ENCODE measurements around the gene GSTO2.
A peak's percentile ranks its signal among the peaks of the same experiment; 100 is the strongest.

Gene GSTO2

GRCh38 chr10:104326991-104327610, 58.1 kb downstream of the GSTO2 start:
- Histone ChIP-seq H3K27ac (ENCODE audit: low read depth, low read length) (peak overlapping the region; percentile 100), H3K36me3 (ENCODE audit: insufficient read depth, low read length) (peaks cover 5% of the 10 kb centered on the region; the same call in 1 of the 2 replicates), H3K27me3 (ENCODE audit: insufficient read depth, low read length) (no peaks in the 10 kb centered on the region), H2AFZ (ENCODE audit: low read length, unreplicated experiment) (no peak overlapping the region), H3K79me2 (ENCODE audit: control insufficient read depth, insufficient read depth, low read length, unreplicated experiment) (peaks cover 86% of the 10 kb centered on the region), H3K4me1 (ENCODE audit: control insufficient read depth, insufficient read depth, low read length, unreplicated experiment) (peaks cover 88% of the 10 kb centered on the region), H3K4me3 (ENCODE audit: low read depth, low read length) (peak overlapping the region; percentile 55)

GRCh38 chr10:104327745-104328645, 59.0 kb downstream of the GSTO2 start:
- H3K27me3 ChIP-seq (ENCODE audit: insufficient read depth, low read length), result no peaks in the 10 kb centered on the region
- H3K4me3 ChIP-seq (ENCODE audit: low read depth, low read length), result peak overlapping the region; percentile 55
- H3K79me2 ChIP-seq (ENCODE audit: control insufficient read depth, insufficient read depth, low read length, unreplicated experiment), result peaks cover 86% of the 10 kb centered on the region
- H2AFZ ChIP-seq (ENCODE audit: low read length, unreplicated experiment), result no peak overlapping the region
- peak overlapping the region; percentile 100 for H3K27ac ChIP-seq (ENCODE audit: low read depth, low read length)
- peaks cover 5% of the 10 kb centered on the region; the same call in 1 of the 2 replicates for H3K36me3 ChIP-seq (ENCODE audit: insufficient read depth, low read length)
- H3K4me1 ChIP-seq (ENCODE audit: control insufficient read depth, insufficient read depth, low read length, unreplicated experiment), result peaks cover 88% of the 10 kb centered on the region

GRCh38 chr10:104328646-104328895, 59.6 kb downstream of the GSTO2 start:
- Histone ChIP-seq H3K36me3 (ENCODE audit: insufficient read depth, low read length) (peaks cover 5% of the 10 kb centered on the region; the same call in 1 of the 2 replicates), H3K27me3 (ENCODE audit: insufficient read depth, low read length) (no peaks in the 10 kb centered on the region), H3K79me2 (ENCODE audit: control insufficient read depth, insufficient read depth, low read length, unreplicated experiment) (peaks cover 86% of the 10 kb centered on the region), H2AFZ (ENCODE audit: low read length, unreplicated experiment) (no peak overlapping the region), H3K27ac (ENCODE audit: low read depth, low read length) (peak overlapping the region; percentile 100), H3K4me3 (ENCODE audit: low read depth, low read length) (peak overlapping the region; percentile 55), H3K4me1 (ENCODE audit: control insufficient read depth, insufficient read depth, low read length, unreplicated experiment) (peaks cover 88% of the 10 kb centered on the region)

GRCh38 chr10:104328896-104329710, 60.1 kb downstream of the GSTO2 start:
- peak overlapping the region; percentile 55 for H3K4me3 ChIP-seq (ENCODE audit: low read depth, low read length)

GRCh38 chr10:104329735-104330134, 60.8 kb downstream of the GSTO2 start:
- Histone ChIP-seq H3K4me1 (ENCODE audit: control insufficient read depth, insufficient read depth, low read length, unreplicated experiment) (peaks cover 94% of the 10 kb centered on the region), H3K79me2 (ENCODE audit: control insufficient read depth, insufficient read depth, low read length, unreplicated experiment) (peaks cover 86% of the 10 kb centered on the region), H3K27me3 (ENCODE audit: insufficient read depth, low read length) (no peaks in the 10 kb centered on the region), H3K36me3 (ENCODE audit: insufficient read depth, low read length) (peaks cover 3% of the 10 kb centered on the region; the same call in 1 of the 2 replicates), H2AFZ (ENCODE audit: low read length, unreplicated experiment) (no peak overlapping the region), H3K4me3 (ENCODE audit: low read depth, low read length) (peak overlapping the region; percentile 55), H3K27ac (ENCODE audit: low read depth, low read length) (peak overlapping the region; percentile 100)

More at GRCh38 chr10:104328896-104329710, 60.1 kb downstream of the GSTO2 start:
- H3K36me3 ChIP-seq (ENCODE audit: insufficient read depth, low read length), result peaks cover 3% of the 10 kb centered on the region; the same call in 1 of the 2 replicates
- peak overlapping the region; percentile 100 for H3K27ac ChIP-seq (ENCODE audit: low read depth, low read length)
- H2AFZ ChIP-seq (ENCODE audit: low read length, unreplicated experiment), result no peak overlapping the region
- peaks cover 88% of the 10 kb centered on the region for H3K4me1 ChIP-seq (ENCODE audit: control insufficient read depth, insufficient read depth, low read length, unreplicated experiment)
- no peaks in the 10 kb centered on the region for H3K27me3 ChIP-seq (ENCODE audit: insufficient read depth, low read length)
- H3K79me2 ChIP-seq (ENCODE audit: control insufficient read depth, insufficient read depth, low read length, unreplicated experiment), result peaks cover 86% of the 10 kb centered on the region

GRCh38 chr10:104330168-104331110, 61.5 kb downstream of the GSTO2 start:
- peaks cover 86% of the 10 kb centered on the region for H3K79me2 ChIP-seq (ENCODE audit: control insufficient read depth, insufficient read depth, low read length, unreplicated experiment)

GRCh38 chr10:104331208-104331838, 62.3 kb downstream of the GSTO2 start:
- H3K4me1 ChIP-seq (ENCODE audit: control insufficient read depth, insufficient read depth, low read length, unreplicated experiment), result peaks cover 97% of the 10 kb centered on the region
- H3K27me3 ChIP-seq (ENCODE audit: insufficient read depth, low read length), result no peaks in the 10 kb centered on the region
- H3K4me3 ChIP-seq (ENCODE audit: low read depth, low read length), result peak overlapping the region; percentile 55
- no peak overlapping the region for H2AFZ ChIP-seq (ENCODE audit: low read length, unreplicated experiment)
- H3K36me3 ChIP-seq (ENCODE audit: insufficient read depth, low read length), result peaks cover 6% of the 10 kb centered on the region; the same call in 1 of the 2 replicates
- H3K27ac ChIP-seq (ENCODE audit: low read depth, low read length), result peak overlapping the region; percentile 100
- peaks cover 86% of the 10 kb centered on the region for H3K79me2 ChIP-seq (ENCODE audit: control insufficient read depth, insufficient read depth, low read length, unreplicated experiment)

More at GRCh38 chr10:104330168-104331110, 61.5 kb downstream of the GSTO2 start:
- Histone ChIP-seq H3K27me3 (ENCODE audit: insufficient read depth, low read length) (no peaks in the 10 kb centered on the region), H3K36me3 (ENCODE audit: insufficient read depth, low read length) (peaks cover 3% of the 10 kb centered on the region; the same call in 1 of the 2 replicates), H3K4me3 (ENCODE audit: low read depth, low read length) (peak overlapping the region; percentile 55), H2AFZ (ENCODE audit: low read length, unreplicated experiment) (no peak overlapping the region), H3K27ac (ENCODE audit: low read depth, low read length) (peak overlapping the region; percentile 100), H3K4me1 (ENCODE audit: control insufficient read depth, insufficient read depth, low read length, unreplicated experiment) (peaks cover 98% of the 10 kb centered on the region)

GRCh38 chr10:104332243-104333031, 63.5 kb downstream of the GSTO2 start:
- Histone ChIP-seq H3K4me3 (ENCODE audit: low read depth, low read length) (peak overlapping the region; percentile 10; the same call in 1 of the 2 replicates), H3K4me1 (ENCODE audit: control insufficient read depth, insufficient read depth, low read length, unreplicated experiment) (peaks cover 85% of the 10 kb centered on the region), H3K79me2 (ENCODE audit: control insufficient read depth, insufficient read depth, low read length, unreplicated experiment) (peaks cover 86% of the 10 kb centered on the region), H3K27ac (ENCODE audit: low read depth, low read length) (peak overlapping the region; percentile 100), H2AFZ (ENCODE audit: low read length, unreplicated experiment) (no peak overlapping the region), H3K27me3 (ENCODE audit: insufficient read depth, low read length) (no peaks in the 10 kb centered on the region), H3K36me3 (ENCODE audit: insufficient read depth, low read length) (peaks cover 8% of the 10 kb centered on the region; the same call in 1 of the 2 replicates)

Data from ACC112 (cell line).